K562 (cell line): ENCODE results near the gene SELL. TPM values are rescaled to one million over a fixed set of nuclear protein-coding genes. Genes with fewer than 3 reads are reported as not detected.

Experiments
- ASH1L ChIP-seq: fragments of 450-650 bp; IDR thresholded peaks from 2 replicates; pipeline ENCODE4 v1.6.1; 2018; ENCODE audit warnings: borderline replicate concordance, mild to moderate bottlenecking, low read depth; ENCODE audit not compliant: partially characterized antibody
- ETV1 ChIP-seq: fragments of 450-650 bp; conservative IDR thresholded peaks from 2 replicates; pipeline ENCODE4 v1.6.1; 2016; ENCODE audit warnings: missing genetic modification characterization, control low read depth, low read depth, missing compliant biosample characterization
- GATA2 ChIP-seq: sonication (generic); formaldehyde crosslinking; IDR thresholded peaks from 2 replicates; pipeline ENCODE4 v1.4.0; 2020; ENCODE audit warnings: mild to moderate bottlenecking, missing genetic modification reagents
- HDAC1 ChIP-seq, 2 experiments: fragments of 450-650 bp; IDR thresholded peaks; 2 replicates each; pipeline ENCODE4 v1.6.1; 2016 to 2017; ENCODE audit warnings: inconsistent platforms in 1 of 2, mild to moderate bottlenecking in 1 of 2, moderate library complexity in 1 of 2
- POLR2AphosphoS5 ChIP-seq: IDR thresholded peaks from 2 replicates; pipeline ENCODE4 v1.6.1; 2011; ENCODE audit warnings: mild to moderate bottlenecking, low read depth, low read length, moderate library complexity; ENCODE audit not compliant: control insufficient read depth, insufficient read depth
- ZEB2 ChIP-seq: fragments of 450-650 bp; IDR thresholded peaks from 2 replicates; pipeline ENCODE4 v1.6.1; 2016
- ZNF696 ChIP-seq: fragments of 250-450 bp; sonication (Bioruptor Pico); conservative IDR thresholded peaks from 2 replicates; pipeline ENCODE4 v1.4.0; 2020; ENCODE audit warnings: mild to moderate bottlenecking, moderate library complexity
- polyA plus RNA-seq, 8 experiments: library from polyadenylated mRNA; depleted of rRNA in 4 of 8; stranded (reverse) in 5 of 8; unstranded in 3 of 8; fragments of >200 nt; fragmentation: Nextera tagmentation in 2 of 8; fragmentation: Illumina TruSeq in 1 of 8; extraction: Ambion mirVana in 2 of 8; extraction: Trizol in 1 of 8; gene quantifications; 2 replicates each; pipeline versions ENCODE4 v1.2.1 to v1.2.3, GENCODE V29; 2011 to 2014; ENCODE audit warnings: inconsistent platforms in 1 of 8, missing spikeins in 1 of 8
- total RNA-seq, 7 experiments: library from RNA; depleted of rRNA in 6 of 7; stranded (reverse); fragments of >200 nt in 6 of 7; fragmentation: Illumina TruSeq in 2 of 7; extraction: Trizol in 2 of 7; gene quantifications; 2 replicates each; pipeline versions ENCODE4 v1.2.1 to v1.2.3, GENCODE V29; 2011 to 2021; ENCODE audit warnings: low replicate concordance in 1 of 7
- TF ChIP-seq, protein P1 (sequence below): sonication (generic); formaldehyde crosslinking; IDR thresholded peaks from 2 replicates; pipeline ENCODE4 v1.8.0; 2023; ENCODE audit warnings: mild to moderate bottlenecking, missing genetic modification reagents
- TF ChIP-seq, protein P2 (sequence below), 3 experiments: fragments of 200-800 bp in 1 of 3; sonication (Bioruptor generic) in 1 of 3; sonication (generic) in 1 of 3; formaldehyde crosslinking in 1 of 3; IDR thresholded peaks; 2 replicates each; pipeline versions ENCODE4 v1.6.1 to v1.8.0; 2016 to 2022; ENCODE audit warnings: mild to moderate bottlenecking in 2 of 3, missing compliant biosample characterization in 2 of 3, missing genetic modification characterization in 2 of 3, missing genetic modification reagents in 1 of 3

Gene SELL
- total and polyA plus RNA-seq, 9 of the 15 experiments (the other 6 are each of a cell fraction or from before 2014, with no cell fraction given) = 0.51 TPM; not detected in 8

DNA sequence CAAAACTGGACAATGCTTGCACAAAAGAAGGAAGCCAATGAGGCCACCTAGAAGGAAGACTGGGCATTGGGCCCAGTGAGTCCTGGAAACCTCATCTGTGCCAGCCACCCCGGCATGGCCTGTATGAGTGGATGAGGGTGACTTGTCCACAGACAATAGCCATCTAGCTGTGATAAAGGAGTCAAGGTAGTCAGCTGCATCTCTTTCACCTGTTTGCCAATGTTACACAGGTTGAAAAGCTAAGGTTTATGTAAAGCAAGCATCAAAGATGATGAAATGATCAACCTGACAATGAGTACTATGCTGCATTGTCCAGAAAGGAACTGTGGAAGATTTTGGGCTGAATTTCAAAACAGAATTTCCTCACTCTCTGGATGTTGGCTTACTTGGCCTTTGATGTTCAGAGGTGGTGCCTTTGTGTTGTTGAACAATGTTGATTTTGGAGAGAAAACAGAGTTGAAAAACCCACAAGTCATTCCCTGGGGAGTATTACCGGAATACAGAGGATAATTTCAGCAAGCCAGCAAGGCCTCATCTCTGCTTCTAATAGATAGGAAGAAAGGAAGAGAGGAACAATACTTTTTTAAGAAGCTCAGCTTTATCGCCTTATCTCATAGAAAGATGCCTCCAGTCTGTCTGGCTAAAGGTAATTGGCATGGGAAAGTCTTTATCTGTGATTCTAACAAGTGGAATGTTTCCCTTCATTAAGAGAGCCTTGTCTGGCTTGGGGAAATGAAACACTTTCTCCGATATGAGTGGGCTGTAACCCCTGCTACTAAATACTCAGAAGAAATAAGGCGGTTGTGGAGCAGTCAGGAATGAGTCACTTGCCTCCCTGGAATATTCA, 33.8 kb upstream of the SELL start (continued):
- TF ChIP-seq, protein P1, sequence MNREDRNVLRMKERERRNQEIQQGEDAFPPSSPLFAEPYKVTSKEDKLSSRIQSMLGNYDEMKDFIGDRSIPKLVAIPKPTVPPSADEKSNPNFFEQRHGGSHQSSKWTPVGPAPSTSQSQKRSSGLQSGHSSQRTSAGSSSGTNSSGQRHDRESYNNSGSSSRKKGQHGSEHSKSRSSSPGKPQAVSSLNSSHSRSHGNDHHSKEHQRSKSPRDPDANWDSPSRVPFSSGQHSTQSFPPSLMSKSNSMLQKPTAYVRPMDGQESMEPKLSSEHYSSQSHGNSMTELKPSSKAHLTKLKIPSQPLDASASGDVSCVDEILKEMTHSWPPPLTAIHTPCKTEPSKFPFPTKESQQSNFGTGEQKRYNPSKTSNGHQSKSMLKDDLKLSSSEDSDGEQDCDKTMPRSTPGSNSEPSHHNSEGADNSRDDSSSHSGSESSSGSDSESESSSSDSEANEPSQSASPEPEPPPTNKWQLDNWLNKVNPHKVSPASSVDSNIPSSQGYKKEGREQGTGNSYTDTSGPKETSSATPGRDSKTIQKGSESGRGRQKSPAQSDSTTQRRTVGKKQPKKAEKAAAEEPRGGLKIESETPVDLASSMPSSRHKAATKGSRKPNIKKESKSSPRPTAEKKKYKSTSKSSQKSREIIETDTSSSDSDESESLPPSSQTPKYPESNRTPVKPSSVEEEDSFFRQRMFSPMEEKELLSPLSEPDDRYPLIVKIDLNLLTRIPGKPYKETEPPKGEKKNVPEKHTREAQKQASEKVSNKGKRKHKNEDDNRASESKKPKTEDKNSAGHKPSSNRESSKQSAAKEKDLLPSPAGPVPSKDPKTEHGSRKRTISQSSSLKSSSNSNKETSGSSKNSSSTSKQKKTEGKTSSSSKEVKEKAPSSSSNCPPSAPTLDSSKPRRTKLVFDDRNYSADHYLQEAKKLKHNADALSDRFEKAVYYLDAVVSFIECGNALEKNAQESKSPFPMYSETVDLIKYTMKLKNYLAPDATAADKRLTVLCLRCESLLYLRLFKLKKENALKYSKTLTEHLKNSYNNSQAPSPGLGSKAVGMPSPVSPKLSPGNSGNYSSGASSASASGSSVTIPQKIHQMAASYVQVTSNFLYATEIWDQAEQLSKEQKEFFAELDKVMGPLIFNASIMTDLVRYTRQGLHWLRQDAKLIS = no peak
- TF ChIP-seq ASH1L = no peak
- no peak for TF ChIP-seq HDAC1 (IDR thresholded peaks at IDR 0.05)
- TF ChIP-seq, protein P2, sequence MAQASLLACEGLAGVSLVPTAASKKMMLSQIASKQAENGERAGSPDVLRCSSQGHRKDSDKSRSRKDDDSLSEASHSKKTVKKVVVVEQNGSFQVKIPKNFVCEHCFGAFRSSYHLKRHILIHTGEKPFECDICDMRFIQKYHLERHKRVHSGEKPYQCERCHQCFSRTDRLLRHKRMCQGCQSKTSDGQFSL (CRISPR knock-in tag; IDR thresholded peaks at IDR 0.05) = no peak
- TF ChIP-seq, protein P2 (tag; IDR thresholded peaks at IDR 0.05) = no peak
- TF ChIP-seq GATA2 = no peak
- no peak for TF ChIP-seq ZEB2
- TF ChIP-seq ETV1 (tag) = no peak
- TF ChIP-seq ZNF696 (CRISPR knock-in tag) = no peak
- TF ChIP-seq POLR2AphosphoS5 = no peak
